HCT116 (cell line): ENCODE data around the gene TCF19. TPM values are rescaled to one million over a fixed set of nuclear protein-coding genes. Genes with fewer than 3 reads are reported as not detected.

Source experiments
- ATAC-seq: fragments of 200-7000 bp; cut with Tn5 transposase; 2 replicates; pipeline ENCODE4 v1.9.1; 2020; ENCODE audit warnings: mild to moderate bottlenecking, moderate library complexity
- BruUV-seq: library from RNA; stranded (reverse); fragments of 400-500 nt; replicated peaks from 2 replicates; lab custom pipeline; 2021; lab: Mats Ljungman, UMichigan
- CTCF ChIA-PET: fragments of 300-600 bp; sonication (Branson Sonifier 250); formaldehyde crosslinking; loops from one replicate; lab custom pipeline; 2021; ENCODE audit warnings: antibody characterized with exemption; lab: Charles Lee
- POLR2A ChIA-PET: fragments of 300-600, 350-600 bp; sonication (Branson Sonifier 250); formaldehyde crosslinking; loops from one replicate; lab custom pipeline; 2021; ENCODE audit warnings: antibody characterized with exemption; lab: Charles Lee
- RAD21 ChIA-PET, 2 experiments: fragments of 300-600 bp; sonication (Branson Sonifier 250); formaldehyde crosslinking; loops; one replicate each; lab custom pipeline; 2023; ENCODE audit warnings: low total read pairs in 2 of 2; ENCODE audit not compliant: uncharacterized antibody in 2 of 2, unreplicated experiment in 2 of 2, low non-redundant PET in 1 of 2; lab: Charles Lee
- DNase-seq: peaks from one replicate; pipeline ENCODE4 v3.0.0-alpha.2; 2010; ENCODE audit warnings: low read depth, low spot score
- H2AFZ ChIP-seq: fragments of 200-600 bp; shearing (Covaris generic), sonication (generic); 2 replicates; pipeline ENCODE4 v1.6.1; 2017; ENCODE audit warnings: low read depth, mixed run types, mixed read lengths, antibody characterized with exemption, low read length; ENCODE audit not compliant: poor library complexity, severe bottlenecking
- H3K27ac ChIP-seq: 2 replicates; pipeline ENCODE4 v1.5.1; 2012; ENCODE audit warnings: low read depth, low read length
- H3K27me3 ChIP-seq: fragments of 200-600 bp; sonication (generic); 2 replicates; pipeline ENCODE4 v1.6.1; 2016; ENCODE audit warnings: mixed run types, low read length, mixed read lengths; ENCODE audit not compliant: insufficient read depth
- H3K36me3 ChIP-seq, 2 experiments: fragments of 200-500 bp in 1 of 2; fragments of 200-600 bp in 1 of 2; sonication (Bioruptor generic) in 1 of 2; sonication (generic) in 1 of 2; 2 replicates each; pipeline versions ENCODE4 v1.5.1 to v1.6.1; 2014 to 2016; ENCODE audit warnings: low read length in 2 of 2, inconsistent platforms in 1 of 2, mixed read lengths in 1 of 2, mixed run types in 1 of 2; ENCODE audit not compliant: insufficient read depth in 2 of 2, control insufficient read depth in 1 of 2
- H3K4me1 ChIP-seq, 2 experiments: fragments of 200-600 bp in 1 of 2; sonication (generic) in 1 of 2; 2 replicates each; pipeline versions ENCODE4 v1.5.1 to v1.6.1; 2012 to 2017; ENCODE audit warnings: low read length in 2 of 2, inconsistent platforms in 1 of 2, mild to moderate bottlenecking in 1 of 2, mixed read lengths in 1 of 2, mixed run types in 1 of 2, moderate library complexity in 1 of 2; ENCODE audit not compliant: insufficient read depth in 2 of 2, control insufficient read depth in 1 of 2
- H3K4me2 ChIP-seq: fragments of 200-600 bp; sonication (generic); 2 replicates; pipeline ENCODE4 v1.6.1; 2017; ENCODE audit warnings: mixed run types, low read length, mixed read lengths
- H3K4me3 ChIP-seq, 2 experiments: fragments of 200-600 bp in 1 of 2; sonication (generic) in 1 of 2; replicated peaks in 1 of 2; 2 replicates each; pipeline ENCODE4 v1.5.1; 2011 to 2016; ENCODE audit warnings: low read length in 2 of 2, control low read depth in 1 of 2, low read depth in 1 of 2, mild to moderate bottlenecking in 1 of 2, mixed read lengths in 1 of 2, mixed run types in 1 of 2
- H3K79me2 ChIP-seq: fragments of 200-600 bp; sonication (generic); 2 replicates; pipeline ENCODE4 v1.6.1; 2017; ENCODE audit warnings: mild to moderate bottlenecking, mixed run types, low read length, moderate library complexity, mixed read lengths; ENCODE audit not compliant: insufficient read depth
- H3K9ac ChIP-seq: fragments of 200-600 bp; sonication (generic); 2 replicates; pipeline ENCODE4 v1.6.1; 2016; ENCODE audit warnings: low read length, mixed read lengths
- H3K9me2 ChIP-seq: fragments of 200-600 bp; sonication (generic), shearing (Covaris generic); 2 replicates; pipeline ENCODE4 v1.6.1; 2017; ENCODE audit warnings: mixed run types, mild to moderate bottlenecking, moderate library complexity; ENCODE audit not compliant: insufficient read depth
- H3K9me3 ChIP-seq, 2 experiments: fragments of 200-500 bp in 1 of 2; fragments of 200-600 bp in 1 of 2; sonication (Bioruptor generic) in 1 of 2; sonication (generic) in 1 of 2; 2 replicates each; pipeline ENCODE4 v1.6.1; 2014 to 2017; ENCODE audit warnings: low read length in 2 of 2, mixed read lengths in 2 of 2, inconsistent platforms in 1 of 2, low read depth in 1 of 2, mild to moderate bottlenecking in 1 of 2, mixed run types in 1 of 2, moderate library complexity in 1 of 2; ENCODE audit not compliant: control insufficient read depth in 1 of 2, insufficient read depth in 1 of 2
- H4K20me1 ChIP-seq: fragments of 200-600 bp; sonication (generic), shearing (Covaris generic); 2 replicates; pipeline ENCODE4 v1.6.1; 2017; ENCODE audit warnings: mixed run types, mild to moderate bottlenecking, moderate library complexity; ENCODE audit not compliant: insufficient read depth
- CBX3 ChIP-seq: IDR thresholded peaks from 2 replicates; pipeline ENCODE4 v1.6.1; 2012; ENCODE audit warnings: low read depth
- CEBPB ChIP-seq: IDR thresholded peaks from 2 replicates; pipeline ENCODE4 v1.6.1; 2012; ENCODE audit warnings: low read depth
- CTCF ChIP-seq, 3 experiments: fragments of 200-600 bp in 1 of 3; sonication (generic) in 1 of 3; IDR thresholded peaks in 2 of 3; conservative IDR thresholded peaks in 1 of 3; 2 replicates each; pipeline ENCODE4 v1.5.1; 2012 to 2017; ENCODE audit warnings: low read depth in 2 of 3, low read length in 2 of 3, antibody characterized with exemption in 1 of 3, borderline replicate concordance in 1 of 3, control low read depth in 1 of 3, mild to moderate bottlenecking in 1 of 3, mixed read lengths in 1 of 3, mixed run types in 1 of 3, moderate library complexity in 1 of 3; ENCODE audit not compliant: insufficient read depth in 1 of 3
- EGR1 ChIP-seq: IDR thresholded peaks from 2 replicates; pipeline ENCODE4 v1.6.1; 2012; ENCODE audit warnings: low read depth
- ELF1 ChIP-seq: IDR thresholded peaks from 2 replicates; pipeline ENCODE4 v1.6.1; 2012; ENCODE audit warnings: low read depth, borderline replicate concordance
- EZH2phosphoT487 ChIP-seq: fragments of 200-600 bp; IDR thresholded peaks from 2 replicates; pipeline ENCODE4 v1.6.1; 2018; ENCODE audit warnings: antibody characterized with exemption, borderline replicate concordance
- FOSL1 ChIP-seq: IDR thresholded peaks from 2 replicates; pipeline ENCODE4 v1.6.1; 2012; ENCODE audit warnings: low read depth
- JUND ChIP-seq: IDR thresholded peaks from 2 replicates; pipeline ENCODE4 v1.6.1; 2012
- POLR2A ChIP-seq: IDR thresholded peaks from 2 replicates; pipeline ENCODE4 v1.7.0; 2011; ENCODE audit warnings: borderline replicate concordance; ENCODE audit not compliant: insufficient read depth, insufficient read length; ENCODE audit errors: extremely low read depth
- POLR2AphosphoS5 ChIP-seq: IDR thresholded peaks from 2 replicates; pipeline ENCODE4 v1.6.1; 2011; ENCODE audit warnings: mild to moderate bottlenecking, low read depth, low read length, moderate library complexity
- SIN3A ChIP-seq: IDR thresholded peaks from 2 replicates; pipeline ENCODE4 v1.6.1; 2012; ENCODE audit warnings: low read depth
- SP1 ChIP-seq: IDR thresholded peaks from 2 replicates; pipeline ENCODE4 v1.6.1; 2012; ENCODE audit warnings: low read depth
- SRF ChIP-seq: IDR thresholded peaks from 2 replicates; pipeline ENCODE4 v1.6.1; 2012; ENCODE audit warnings: low read depth
- TCF7L2 ChIP-seq: IDR thresholded peaks from 2 replicates; pipeline ENCODE4 v1.7.0; 2011; ENCODE audit warnings: borderline replicate concordance, inconsistent platforms; ENCODE audit not compliant: insufficient read depth, insufficient read length; ENCODE audit errors: extremely low read depth
- YY1 ChIP-seq: IDR thresholded peaks from 2 replicates; pipeline ENCODE4 v1.6.1; 2011; ENCODE audit warnings: low read length, low read depth, moderate library complexity, mild to moderate bottlenecking; ENCODE audit not compliant: insufficient replicate concordance; ENCODE audit errors: extremely low read depth
- ZFX ChIP-seq: fragments of 450-650 bp; IDR thresholded peaks from 2 replicates; pipeline ENCODE4 v1.6.1; 2017
- ZNF274 ChIP-seq: fragments of 200-500 bp; sonication (Bioruptor generic); IDR thresholded peaks from 2 replicates; pipeline ENCODE4 v1.6.1; 2014; ENCODE audit warnings: mild to moderate bottlenecking, low read depth, low read length, inconsistent platforms
- intact Hi-C: fragments of 100-400 bp; cut with micrococcal nuclease; formaldehyde crosslinking; loops from 2 replicates; pipeline ENCODE4 v1.10.0; 2022
- total RNA-seq: library from RNA; stranded (reverse); gene quantifications from one replicate; pipeline ENCODE4 v1.2.1, GENCODE V29; 2021; ENCODE audit not compliant: unreplicated experiment
- TF ChIP-seq, protein P1 (sequence below): IDR thresholded peaks from 2 replicates; pipeline ENCODE4 v1.6.1; 2011; ENCODE audit warnings: mild to moderate bottlenecking, low read length, moderate library complexity; ENCODE audit not compliant: insufficient replicate concordance; ENCODE audit errors: extremely low read depth
- TF ChIP-seq, protein P2 (sequence below): IDR thresholded peaks from 2 replicates; pipeline ENCODE4 v1.6.1; 2012

TCF19 gene
- total RNA-seq, 1 experiment from 2014 or later = 15.4 TPM

GRCh38 chr6:31209137-31209536 is 50.7 kb downstream of the TCF19 start:
- no peak for TF ChIP-seq JUND
- no peak for TF ChIP-seq EGR1
- no peak for TF ChIP-seq FOSL1
- TF ChIP-seq SIN3A = no peak
- no peak for TF ChIP-seq POLR2A
- TF ChIP-seq CEBPB = no peak
- no peak for TF ChIP-seq ZFX
- TF ChIP-seq SRF = no peak
- no peak for TF ChIP-seq EZH2phosphoT487
- TF ChIP-seq CTCF (IDR thresholded peaks at IDR 0.05 in 2 of 3, conservative IDR thresholded peaks at IDR 0.05 in 1 of 3; ENCODE audit: borderline replicate concordance in 1 of 3, insufficient read depth in 1 of 3, low read depth in 2 of 3, low read length in 2 of 3) = no peak
- TF ChIP-seq, protein P1, sequence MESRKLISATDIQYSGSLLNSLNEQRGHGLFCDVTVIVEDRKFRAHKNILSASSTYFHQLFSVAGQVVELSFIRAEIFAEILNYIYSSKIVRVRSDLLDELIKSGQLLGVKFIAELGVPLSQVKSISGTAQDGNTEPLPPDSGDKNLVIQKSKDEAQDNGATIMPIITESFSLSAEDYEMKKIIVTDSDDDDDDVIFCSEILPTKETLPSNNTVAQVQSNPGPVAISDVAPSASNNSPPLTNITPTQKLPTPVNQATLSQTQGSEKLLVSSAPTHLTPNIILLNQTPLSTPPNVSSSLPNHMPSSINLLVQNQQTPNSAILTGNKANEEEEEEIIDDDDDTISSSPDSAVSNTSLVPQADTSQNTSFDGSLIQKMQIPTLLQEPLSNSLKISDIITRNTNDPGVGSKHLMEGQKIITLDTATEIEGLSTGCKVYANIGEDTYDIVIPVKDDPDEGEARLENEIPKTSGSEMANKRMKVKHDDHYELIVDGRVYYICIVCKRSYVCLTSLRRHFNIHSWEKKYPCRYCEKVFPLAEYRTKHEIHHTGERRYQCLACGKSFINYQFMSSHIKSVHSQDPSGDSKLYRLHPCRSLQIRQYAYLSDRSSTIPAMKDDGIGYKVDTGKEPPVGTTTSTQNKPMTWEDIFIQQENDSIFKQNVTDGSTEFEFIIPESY = no peak
- TF ChIP-seq CBX3 = no peak
- no peak for TF ChIP-seq TCF7L2
- no peak for TF ChIP-seq ZNF274
- no peak for TF ChIP-seq POLR2AphosphoS5
- no peak for TF ChIP-seq SP1
- no peak for TF ChIP-seq YY1
- no peak for TF ChIP-seq ELF1
- TF ChIP-seq, protein P2, sequence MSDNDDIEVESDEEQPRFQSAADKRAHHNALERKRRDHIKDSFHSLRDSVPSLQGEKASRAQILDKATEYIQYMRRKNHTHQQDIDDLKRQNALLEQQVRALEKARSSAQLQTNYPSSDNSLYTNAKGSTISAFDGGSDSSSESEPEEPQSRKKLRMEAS = no peak
- CTCF ChIA-PET = no interaction called here
- DNase-seq (no peak), ATAC-seq (no peak)
- H3K4me3 ChIP-seq = no peak overlapping the region
- no peak overlapping the region for H3K27ac ChIP-seq
- H3K36me3 ChIP-seq = no peaks in the 10 kb centered on the region
- no peaks in the 10 kb centered on the region for H3K79me2 ChIP-seq
- H3K9me2 ChIP-seq = no peaks in the 10 kb centered on the region
- H3K27me3 ChIP-seq = no peaks in the 10 kb centered on the region
- H2AFZ ChIP-seq = no peak overlapping the region
- BruUV-seq = no TSS peak
- intact Hi-C loops = no loop called here
- no peak overlapping the region for H3K9ac ChIP-seq
- RAD21 ChIA-PET = no interaction called here
- H4K20me1 ChIP-seq = no peaks in the 10 kb centered on the region
- no peaks in the 10 kb centered on the region for H3K9me3 ChIP-seq
- POLR2A ChIA-PET = no interaction called here
- H3K4me1 ChIP-seq = peaks cover 2 to 8% of the 10 kb centered on the region in 2 experiments; a peak in 3 of 4 replicates
- H3K4me2 ChIP-seq = no peak overlapping the region
